ENCODE data around the gene ZNF608.

- TF ChIP-seq POLR2A (IDR thresholded peaks at IDR 0.05) (no peak), CTCF (IDR thresholded peaks at IDR 0.05) (no peak)
These were observed 47.7 kb downstream of the ZNF608 start for GRCh38 chr5:124698770-124699169.

All from ovary (tissue), 3 donors.